ENCODE measurements around the gene SELENOO. TPM values are rescaled to one million over a fixed set of nuclear protein-coding genes. Genes with fewer than 3 reads are reported as not detected.

The SELENOO gene
- total RNA-seq, 2 experiments from 2014 or later: 26.0 to 26.1 TPM

GRCh38 chr22:50261615-50262459 is 61.0 kb downstream of the SELENOO start, which contains the start of gene MAPK12:
MAPK12 (minus strand) TSS chr22:50261683; CDS start chr22:50261509, 174 bp downstream.
- no peak for ATAC-seq (ENCODE audit: poor library complexity)
- intact Hi-C loops (cut with DNase I, micrococcal nuclease): no loop called here
- Mint-ChIP-seq H3K27me3 (peaks cover 24% of the 10 kb centered on the region), H3K9me3 (no peaks in the 10 kb centered on the region), H3K27ac (no peak within 1 kb of the TSS), H3K4me3 (peak within 1 kb of the TSS; percentile 60), H3K36me3 (ENCODE audit: low read depth) (no peaks in the 10 kb centered on the region), H3K4me1 (ENCODE audit: low read depth) (peaks cover 7% of the 10 kb centered on the region)
- Histone ChIP-seq H3K36me3 (ENCODE audit: insufficient read depth, low read length) (no peaks in the 10 kb centered on the region), H3K4me1 (ENCODE audit: insufficient read depth, low read length) (peaks cover 22% of the 10 kb centered on the region), H3K27ac (ENCODE audit: low read depth in 1 of 2, low read length in 2 of 2) (no peak within 1 kb of the TSS), H3K9me3 (ENCODE audit: control insufficient read depth in 1 of 2, insufficient read depth in 1 of 2, low read length in 2 of 2) (peaks cover 0 to 23% of the 10 kb centered on the region in 2 experiments), H3K4me3 (ENCODE audit: low read length) (no peak within 1 kb of the TSS), H3K27me3 (ENCODE audit: control insufficient read depth in 1 of 2, insufficient read depth in 2 of 2, low read length in 2 of 2) (peaks cover 23 to 29% of the 10 kb centered on the region in 2 experiments)
- POLR2A ChIA-PET: interaction anchor here (1.0 kb wide), 1 partner anchor 11 kb away, joined by 3 read pairs; no protein-coding TSS in a partner anchor
- TF ChIP-seq CTCF (IDR thresholded peaks at IDR 0.05): no peak
- CTCF ChIA-PET: interaction anchor here (1.5 kb wide), 1 partner anchor 81 kb away, joined by 3 read pairs; no protein-coding TSS in a partner anchor
- no peak for DNase-seq

- intact Hi-C loops (cut with DNase I, micrococcal nuclease): no loop called here
- CTCF ChIA-PET: interaction anchor here (1.5 kb wide), 1 partner anchor 80 kb away, joined by 3 read pairs; no protein-coding TSS in a partner anchor
- Histone ChIP-seq H3K4me3 (ENCODE audit: low read length) (no peak overlapping the region), H3K9me3 (ENCODE audit: control insufficient read depth in 1 of 2, insufficient read depth in 1 of 2, low read length in 2 of 2) (peaks cover 0 to 29% of the 10 kb centered on the region in 2 experiments), H3K36me3 (ENCODE audit: insufficient read depth, low read length) (no peaks in the 10 kb centered on the region), H3K27ac (ENCODE audit: low read depth in 1 of 2, low read length in 2 of 2) (no peak overlapping the region), H3K27me3 (ENCODE audit: control insufficient read depth in 1 of 2, insufficient read depth in 2 of 2, low read length in 2 of 2) (peaks cover 23 to 29% of the 10 kb centered on the region in 2 experiments), H3K4me1 (ENCODE audit: insufficient read depth, low read length) (peaks cover 22% of the 10 kb centered on the region)
- POLR2A ChIA-PET: no interaction called here
- ATAC-seq (ENCODE audit: poor library complexity) (no peak), DNase-seq (no peak)
- peak overlapping the region; percentile 60 for H3K4me3 Mint-ChIP-seq
- H3K36me3 Mint-ChIP-seq (ENCODE audit: low read depth): no peaks in the 10 kb centered on the region
- TF ChIP-seq CTCF (IDR thresholded peaks at IDR 0.05): no peak
- H3K27ac Mint-ChIP-seq: no peak overlapping the region
- peaks cover 24% of the 10 kb centered on the region for H3K27me3 Mint-ChIP-seq
- no peaks in the 10 kb centered on the region for H3K9me3 Mint-ChIP-seq
- peaks cover 7% of the 10 kb centered on the region for H3K4me1 Mint-ChIP-seq (ENCODE audit: low read depth)
Measured at GRCh38 chr22:50262460-50262911, 61.7 kb downstream of the SELENOO start.

GRCh38 chr22:50262973-50263617 is 62.3 kb downstream of the SELENOO start:
- H3K27me3 ChIP-seq (ENCODE audit: control insufficient read depth in 1 of 2, insufficient read depth in 2 of 2, low read length in 2 of 2): peaks cover 23 to 29% of the 10 kb centered on the region in 2 experiments
- Mint-ChIP-seq H3K9me3 (no peaks in the 10 kb centered on the region), H3K4me1 (ENCODE audit: low read depth) (peaks cover 8% of the 10 kb centered on the region), H3K27me3 (peaks cover 24% of the 10 kb centered on the region), H3K4me3 (no peak overlapping the region), H3K27ac (no peak overlapping the region), H3K36me3 (ENCODE audit: low read depth) (no peaks in the 10 kb centered on the region)
- H3K4me1 ChIP-seq (ENCODE audit: insufficient read depth, low read length): peaks cover 26% of the 10 kb centered on the region
- POLR2A ChIA-PET: no interaction called here
- ATAC-seq (ENCODE audit: poor library complexity) (no peak), DNase-seq (no peak)
- no peak for TF ChIP-seq CTCF (IDR thresholded peaks at IDR 0.05)
- intact Hi-C loops (cut with DNase I, micrococcal nuclease): no loop called here
- no peaks in the 10 kb centered on the region for H3K36me3 ChIP-seq (ENCODE audit: insufficient read depth, low read length)
- H3K27ac ChIP-seq (ENCODE audit: low read depth in 1 of 2, low read length in 2 of 2): no peak overlapping the region
- H3K9me3 ChIP-seq (ENCODE audit: control insufficient read depth in 1 of 2, insufficient read depth in 1 of 2, low read length in 2 of 2): peaks cover 0 to 29% of the 10 kb centered on the region in 2 experiments
- CTCF ChIA-PET: interaction anchor here (1.5 kb wide), 1 partner anchor 79 kb away, joined by 3 read pairs; no protein-coding TSS in a partner anchor
- no peak overlapping the region for H3K4me3 ChIP-seq (ENCODE audit: low read length)
